ENCODE data around the gene CATSPER1.

- no peak for TF ChIP-seq CTCF (IDR thresholded peaks at IDR 0.05; ENCODE audit: low read depth, low read length)
- TF ChIP-seq EZH2phosphoT487 (IDR thresholded peaks at IDR 0.05; ENCODE audit: low read depth) = no peak
Measured at GRCh38 chr11:66016793-66017177, 9.5 kb downstream of the CATSPER1 start.
